Activated naive CD8-positive, alpha-beta T cell treated with anti-CD3 and anti-CD28 coated beads, Interleukin-2, amount 10 ng/mL, durations not matched to agents 7 days and 5 days (primary cell): ENCODE data around the gene MAP1LC3B2. TPM values are rescaled to one million over a fixed set of nuclear protein-coding genes. Genes with fewer than 3 reads are reported as not detected.

ENCODE experiments used
- ATAC-seq: fragments of 150-1000 bp; cut with Tn5 transposase; one replicate; pipeline ENCODE4 v1.10.0; 2021; ENCODE audit warnings: low read depth, moderate library complexity
- POLR2A ChIA-PET: fragments of 350-600 bp; sonication (Branson Sonifier 250); formaldehyde crosslinking; loops from one replicate; lab custom pipeline; 2021; ENCODE audit warnings: antibody characterized with exemption; lab: Charles Lee
- DNase-seq: peaks from one replicate; pipeline ENCODE4 v3.0.0; 2021
- H3K27ac Mint-ChIP-seq: one replicate; pipeline ENCODE4 v1.8.0; 2022; ENCODE audit warnings: mild to moderate bottlenecking, mixed read lengths
- H3K27me3 Mint-ChIP-seq: one replicate; pipeline ENCODE4 v1.8.0; 2022; ENCODE audit warnings: mild to moderate bottlenecking, moderate library complexity, mixed read lengths
- H3K36me3 Mint-ChIP-seq: one replicate; pipeline ENCODE4 v1.8.0; 2021; ENCODE audit warnings: mild to moderate bottlenecking, mixed read lengths
- H3K4me1 Mint-ChIP-seq: one replicate; pipeline ENCODE4 v1.8.0; 2021; ENCODE audit warnings: mixed read lengths
- H3K4me3 Mint-ChIP-seq: one replicate; pipeline ENCODE4 v1.8.0; 2022; ENCODE audit warnings: mild to moderate bottlenecking, moderate library complexity, mixed read lengths
- H3K9me3 Mint-ChIP-seq: one replicate; pipeline ENCODE4 v1.8.0; 2021; ENCODE audit warnings: mixed read lengths
- total RNA-seq, 2 experiments: library from RNA; stranded (reverse); gene quantifications; one replicate each; pipeline ENCODE4 v1.2.3, GENCODE V29; 2021

MAP1LC3B2 gene
- total RNA-seq, 2 experiments from 2014 or later, result 0.85 to 0.89 TPM

DNA sequence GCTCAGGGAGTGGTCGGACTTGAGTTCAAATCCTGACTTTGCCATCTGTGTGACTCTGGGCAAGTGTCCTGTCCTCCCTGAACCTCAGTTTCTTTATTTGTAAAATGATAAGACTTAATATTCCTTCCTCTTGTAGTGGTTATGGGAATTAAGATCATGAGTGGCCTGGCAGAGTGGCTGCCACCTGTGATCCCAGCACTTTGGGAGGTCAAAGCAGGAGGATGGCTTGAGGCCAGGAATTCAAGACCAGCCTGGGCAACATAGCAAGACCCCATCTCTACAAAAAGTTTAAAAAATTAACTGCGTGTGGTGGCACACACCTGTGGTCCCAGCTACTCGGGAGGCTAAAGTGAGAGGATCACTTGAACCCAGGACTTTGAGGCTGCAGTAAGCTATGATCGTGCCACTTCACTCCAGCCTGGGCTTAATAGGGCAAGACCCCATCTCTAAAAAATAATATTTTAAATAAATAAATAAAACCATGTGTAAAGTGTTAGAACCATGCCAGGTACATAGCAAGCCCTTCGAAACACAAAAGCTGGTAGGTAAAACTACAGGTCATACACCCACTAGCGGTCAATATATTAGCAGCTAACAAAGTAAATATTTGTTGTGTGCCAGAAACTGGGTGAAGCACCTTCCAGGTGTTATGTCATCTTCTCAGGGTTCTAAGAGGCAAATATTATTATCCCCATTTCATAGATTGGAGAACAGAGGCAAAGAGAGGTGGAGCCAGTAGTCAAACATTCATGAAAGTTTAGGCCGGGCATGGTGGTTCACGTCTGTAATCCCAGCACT lies 17.4 kb upstream of the MAP1LC3B2 start:
- Mint-ChIP-seq H3K4me1 (peaks cover 18% of the 10 kb centered on the region), H3K4me3 (no peak overlapping the region), H3K27ac (no peak overlapping the region), H3K36me3 (no peaks in the 10 kb centered on the region), H3K27me3 (no peaks in the 10 kb centered on the region), H3K9me3 (no peaks in the 10 kb centered on the region)
- no peak for DNase-seq
- POLR2A ChIA-PET, result no interaction called here
- ATAC-seq, result no peak

DNA sequence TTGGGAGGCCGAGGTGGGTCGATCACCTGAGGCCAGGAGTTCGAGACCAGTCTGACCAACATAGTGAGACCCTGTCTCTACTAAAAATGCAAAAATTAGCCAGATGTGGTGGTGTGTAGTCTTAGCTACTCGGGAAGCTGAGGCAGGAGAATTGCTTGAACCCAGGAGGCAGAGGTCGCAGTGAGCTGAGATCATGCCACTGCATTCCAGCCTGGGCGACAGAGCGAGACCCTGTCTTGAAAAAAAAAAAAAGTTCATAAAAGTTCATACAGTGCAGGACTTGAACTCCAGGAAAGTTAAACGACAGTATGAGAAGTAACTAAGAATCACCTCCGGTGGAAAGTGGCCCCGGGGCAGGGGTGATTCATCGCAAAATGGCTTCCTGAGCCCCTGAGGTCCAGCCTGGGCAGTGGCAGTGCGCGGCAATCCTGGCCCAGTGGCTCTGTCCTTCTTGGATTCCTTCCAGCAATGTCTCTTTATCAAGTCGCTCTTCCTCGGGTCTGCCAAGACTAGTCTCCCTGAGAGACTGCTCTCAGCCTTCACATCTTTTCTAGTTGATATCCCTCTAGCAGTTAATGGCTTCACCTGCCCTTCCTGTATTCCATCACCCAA lies 16.7 kb upstream of the MAP1LC3B2 start:
- Mint-ChIP-seq H3K9me3 (no peaks in the 10 kb centered on the region), H3K4me1 (peaks cover 12% of the 10 kb centered on the region), H3K36me3 (no peaks in the 10 kb centered on the region), H3K27me3 (no peaks in the 10 kb centered on the region), H3K4me3 (no peak overlapping the region), H3K27ac (no peak overlapping the region)
- DNase-seq (no peak), ATAC-seq (no peak)
- POLR2A ChIA-PET, result no interaction called here

GRCh38 chr12:116544656-116545055 lies 14.5 kb upstream of the MAP1LC3B2 start:
- DNase-seq, result no peak
- no peak for ATAC-seq
- Mint-ChIP-seq H3K36me3 (no peaks in the 10 kb centered on the region), H3K4me3 (no peak overlapping the region), H3K27ac (no peak overlapping the region), H3K4me1 (peaks cover 9% of the 10 kb centered on the region), H3K27me3 (peaks cover 2% of the 10 kb centered on the region), H3K9me3 (no peaks in the 10 kb centered on the region)
- POLR2A ChIA-PET, result interaction anchor here (1.6 kb wide), 1 partner anchor 11 kb away, joined by 3 read pairs; no protein-coding TSS in a partner anchor

- Mint-ChIP-seq H3K36me3 (no peaks in the 10 kb centered on the region), H3K4me1 (peaks cover 9% of the 10 kb centered on the region), H3K27ac (no peak overlapping the region), H3K9me3 (no peaks in the 10 kb centered on the region), H3K27me3 (peaks cover 2% of the 10 kb centered on the region), H3K4me3 (no peak overlapping the region)
- POLR2A ChIA-PET, result interaction anchor here (1.6 kb wide), 1 partner anchor 12 kb away, joined by 3 read pairs; no protein-coding TSS in a partner anchor
- ATAC-seq, result no peak
- DNase-seq, result no peak
Observed at GRCh38 chr12:116545144-116545543, 14.0 kb upstream of the MAP1LC3B2 start.

DNA sequence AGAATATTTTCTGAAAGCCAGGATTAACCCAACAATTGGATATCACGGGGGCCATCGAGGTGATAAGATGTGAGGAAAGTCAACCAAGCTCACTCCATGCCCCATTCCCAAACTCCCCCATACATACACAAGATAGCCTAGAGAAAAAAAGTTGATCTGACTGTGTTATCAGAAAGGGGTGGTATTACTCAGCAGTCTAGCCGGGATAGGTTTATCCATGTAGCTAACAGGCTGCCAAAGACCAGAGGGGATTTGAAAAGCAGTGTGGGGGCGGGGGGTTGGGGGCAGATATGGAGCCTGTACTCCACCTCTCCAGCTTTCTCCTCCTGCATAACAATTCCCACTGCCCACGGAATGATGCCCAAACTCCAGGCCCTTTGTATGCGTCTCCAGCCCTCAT lies 13.2 kb upstream of the MAP1LC3B2 start:
- Mint-ChIP-seq H3K27ac (no peak overlapping the region), H3K27me3 (peaks cover 2% of the 10 kb centered on the region), H3K36me3 (no peaks in the 10 kb centered on the region), H3K4me3 (no peak overlapping the region), H3K4me1 (peaks cover 9% of the 10 kb centered on the region), H3K9me3 (no peaks in the 10 kb centered on the region)
- DNase-seq, result no peak
- POLR2A ChIA-PET, result no interaction called here
- ATAC-seq, result no peak

DNA sequence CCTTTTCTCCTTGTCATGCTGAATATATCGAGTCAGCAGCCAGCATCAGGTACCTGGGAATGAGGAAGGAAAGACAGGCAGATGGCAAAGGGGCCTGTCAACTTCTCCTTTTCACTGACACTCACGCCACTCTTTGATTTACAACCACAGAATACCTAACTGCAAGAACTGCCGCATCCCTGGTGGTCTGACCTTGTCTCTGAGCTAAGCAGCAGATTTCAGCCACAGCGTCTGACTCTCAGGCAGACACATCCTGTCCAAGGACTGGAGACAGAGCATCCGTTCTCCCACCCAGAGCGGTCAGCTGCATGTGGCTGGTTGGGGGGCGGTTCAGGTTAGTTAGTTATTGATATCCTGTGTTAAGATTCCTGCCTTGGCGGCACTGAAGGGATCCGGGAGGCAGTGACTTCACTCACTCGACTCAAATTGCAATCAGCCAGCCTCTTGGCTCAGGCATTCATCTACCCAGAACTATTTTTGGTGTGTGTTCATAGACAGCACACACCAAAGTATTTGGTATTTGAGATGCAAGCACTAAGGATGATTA lies 11.2 kb upstream of the MAP1LC3B2 start:
- H3K4me3 Mint-ChIP-seq, result no peak overlapping the region
- no peaks in the 10 kb centered on the region for H3K36me3 Mint-ChIP-seq
- ATAC-seq, result peak; percentile 56
- H3K27me3 Mint-ChIP-seq, result peaks cover 2% of the 10 kb centered on the region
- no peak overlapping the region for H3K27ac Mint-ChIP-seq
- DNase-seq, result no peak
- H3K4me1 Mint-ChIP-seq, result peaks cover 9% of the 10 kb centered on the region
- POLR2A ChIA-PET, result interaction anchor here (0.7 kb wide), 1 partner anchor 11 kb away, joined by 3 read pairs; the partner anchor contains the start of gene MAP1LC3B2
- no peaks in the 10 kb centered on the region for H3K9me3 Mint-ChIP-seq

GRCh38 chr12:116549993-116550392 lies 9.2 kb upstream of the MAP1LC3B2 start:
- ATAC-seq (no peak), DNase-seq (no peak)
- Mint-ChIP-seq H3K36me3 (no peaks in the 10 kb centered on the region), H3K27ac (no peak overlapping the region), H3K27me3 (peaks cover 2% of the 10 kb centered on the region), H3K9me3 (no peaks in the 10 kb centered on the region), H3K4me3 (no peak overlapping the region), H3K4me1 (peaks cover 9% of the 10 kb centered on the region)
- POLR2A ChIA-PET, result interaction anchor here (1.5 kb wide), 1 partner anchor 9 kb away, joined by 4 read pairs; the partner anchor contains the start of gene MAP1LC3B2

DNA sequence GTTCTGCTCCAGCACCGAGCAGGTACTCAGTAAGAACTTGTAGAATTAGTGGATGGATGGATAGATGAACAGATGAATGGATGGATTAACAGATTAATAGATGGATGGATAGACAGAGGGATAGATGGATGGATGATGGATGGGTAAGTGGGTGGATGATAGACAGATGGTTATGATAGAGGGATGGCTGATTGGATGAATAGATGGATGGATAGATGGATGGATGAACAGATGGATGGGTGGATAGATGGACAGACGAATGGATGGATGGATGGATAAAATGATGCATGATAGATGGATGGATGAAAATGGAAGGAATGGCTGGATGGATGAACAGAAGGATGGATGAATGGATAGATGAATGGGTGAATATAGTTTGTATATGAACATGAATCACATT lies 8.0 kb upstream of the MAP1LC3B2 start:
- H3K27me3 Mint-ChIP-seq, result peaks cover 2% of the 10 kb centered on the region
- H3K36me3 Mint-ChIP-seq, result no peaks in the 10 kb centered on the region
- no peak overlapping the region for H3K4me3 Mint-ChIP-seq
- H3K4me1 Mint-ChIP-seq, result peaks cover 9% of the 10 kb centered on the region
- no peak overlapping the region for H3K27ac Mint-ChIP-seq
- DNase-seq, result no peak
- ATAC-seq, result no peak
- POLR2A ChIA-PET, result no interaction called here
- no peaks in the 10 kb centered on the region for H3K9me3 Mint-ChIP-seq

GRCh38 chr12:116551619-116551951 lies 7.6 kb upstream of the MAP1LC3B2 start:
- Mint-ChIP-seq H3K4me1 (peaks cover 11% of the 10 kb centered on the region), H3K36me3 (no peaks in the 10 kb centered on the region), H3K4me3 (no peak overlapping the region), H3K27me3 (peaks cover 2% of the 10 kb centered on the region), H3K9me3 (no peaks in the 10 kb centered on the region), H3K27ac (no peak overlapping the region)
- ATAC-seq, result no peak
- no peak for DNase-seq
- POLR2A ChIA-PET, result no interaction called here

DNA sequence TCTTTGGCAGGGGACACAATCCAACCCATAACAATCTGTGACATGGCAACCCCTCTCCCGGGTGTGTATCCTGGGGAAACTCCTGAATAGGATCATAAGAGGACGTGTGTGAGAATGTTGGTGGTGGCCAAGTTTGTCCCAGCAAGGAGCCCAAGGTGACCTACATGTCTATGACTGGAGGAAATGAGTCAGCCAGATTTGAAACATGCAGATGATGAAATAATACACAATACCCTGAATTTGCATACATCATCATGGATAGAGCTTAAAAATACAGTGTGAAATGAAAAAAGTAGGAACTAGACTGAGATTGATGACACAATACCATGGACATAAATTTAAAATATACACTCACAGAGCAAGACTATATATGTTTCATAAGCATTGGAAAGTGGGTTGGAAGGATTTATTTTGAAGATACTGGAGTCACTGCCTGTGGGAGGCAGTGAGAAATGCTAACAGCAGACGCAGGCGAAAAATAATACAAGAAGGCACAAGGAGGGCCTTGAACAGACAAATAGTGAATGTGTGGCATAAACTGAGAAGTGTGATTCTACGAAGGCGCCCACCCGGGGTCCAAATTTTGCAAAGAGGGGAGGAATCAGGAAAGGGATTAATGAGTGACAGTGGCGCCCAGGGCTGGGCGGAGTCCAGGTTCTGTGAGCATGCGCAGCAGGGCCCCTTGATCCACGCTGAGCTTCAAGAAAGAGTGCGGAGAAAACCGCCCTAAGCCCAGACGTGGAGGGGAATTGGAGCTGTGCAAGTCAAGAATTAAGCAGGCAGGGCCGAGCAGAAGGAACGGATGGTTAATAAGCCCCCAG lies 7.0 kb upstream of the MAP1LC3B2 start:
- no peak for ATAC-seq
- DNase-seq, result no peak

DNA sequence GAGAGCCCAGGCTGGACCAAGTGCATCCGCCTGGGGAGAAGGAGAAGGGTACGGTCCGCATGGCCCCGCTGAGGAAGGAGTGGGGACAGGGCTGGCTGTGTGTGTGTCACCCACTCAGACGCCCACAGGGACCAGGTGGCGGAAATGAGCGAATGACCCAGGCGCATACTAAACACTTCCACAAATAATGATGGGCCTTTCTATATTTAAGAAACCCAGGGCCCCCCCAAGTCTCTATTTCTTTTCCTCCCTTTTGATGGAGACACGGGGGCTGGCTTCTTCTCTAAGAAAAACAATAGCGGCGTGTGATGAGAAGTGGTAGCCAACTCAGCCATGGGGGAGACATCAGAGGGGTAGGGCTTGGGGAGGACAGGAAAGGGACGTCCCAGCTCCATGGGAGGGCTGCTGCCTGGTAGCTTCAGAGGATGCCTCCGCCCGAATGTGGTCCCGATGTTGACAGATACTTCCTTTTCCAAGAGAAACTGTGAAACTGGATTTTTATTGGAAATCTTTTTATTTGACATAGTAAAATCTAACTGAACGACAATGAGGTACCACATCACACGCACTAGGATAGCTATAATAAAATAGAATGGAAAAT lies 6.3 kb upstream of the MAP1LC3B2 start:
- DNase-seq (no peak), ATAC-seq (no peak)
- Mint-ChIP-seq H3K36me3 (peaks cover 5% of the 10 kb centered on the region), H3K27ac (no peak overlapping the region), H3K4me3 (no peak overlapping the region), H3K27me3 (peaks cover 5% of the 10 kb centered on the region), H3K4me1 (peaks cover 10% of the 10 kb centered on the region), H3K9me3 (peaks cover 3% of the 10 kb centered on the region)
- POLR2A ChIA-PET, result no interaction called here

More for the DNA sequence above, 7.0 kb upstream of the MAP1LC3B2 start:
- Mint-ChIP-seq H3K9me3 (peaks cover 3% of the 10 kb centered on the region), H3K27me3 (peaks cover 5% of the 10 kb centered on the region), H3K27ac (no peak overlapping the region), H3K36me3 (peaks cover 5% of the 10 kb centered on the region), H3K4me1 (peaks cover 11% of the 10 kb centered on the region), H3K4me3 (no peak overlapping the region)
- POLR2A ChIA-PET, result no interaction called here

DNA sequence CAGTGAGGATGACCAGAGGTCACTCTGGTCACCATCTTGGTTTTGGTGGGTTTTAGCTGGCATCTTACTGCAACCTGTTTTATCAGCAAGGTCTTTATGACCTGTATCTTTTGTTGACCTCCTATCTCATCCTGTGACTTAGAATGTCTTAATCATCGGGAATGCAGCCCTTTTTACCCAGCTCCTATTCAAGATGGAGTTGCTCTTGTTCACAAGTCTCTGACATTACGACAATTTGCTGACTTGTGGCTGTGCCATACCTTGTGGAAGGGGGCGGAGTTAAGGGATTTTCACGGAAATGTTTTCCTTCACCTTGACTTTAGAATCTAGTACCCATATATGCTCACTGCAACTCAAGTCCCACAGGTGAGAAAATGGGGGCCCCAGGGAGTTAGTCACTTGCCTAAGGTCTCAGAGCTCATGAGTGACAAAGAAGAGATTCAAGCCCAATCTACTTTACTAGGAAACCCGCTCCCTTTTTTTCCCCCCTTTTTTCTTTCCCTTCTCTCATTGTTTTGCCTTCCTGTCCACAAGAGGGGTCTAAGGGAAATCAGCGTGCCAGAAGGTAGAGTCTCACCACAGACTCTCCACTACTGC lies 2.7 kb upstream of the MAP1LC3B2 start:
- H3K9me3 Mint-ChIP-seq, result peaks cover 3% of the 10 kb centered on the region

More for the DNA sequence above, 2.7 kb upstream of the MAP1LC3B2 start:
- DNase-seq (no peak), ATAC-seq (no peak)
- Mint-ChIP-seq H3K4me3 (no peak overlapping the region), H3K4me1 (peaks cover 26% of the 10 kb centered on the region), H3K27ac (peak overlapping the region; percentile 9), H3K27me3 (peaks cover 3% of the 10 kb centered on the region), H3K36me3 (peaks cover 5% of the 10 kb centered on the region)
- POLR2A ChIA-PET, result interaction anchor here (0.9 kb wide), 1 partner anchor 23 kb away, joined by 3 read pairs; no protein-coding TSS in a partner anchor
